ENCODE measurements around the gene RHBDL1. TPM values are rescaled to one million over a fixed set of nuclear protein-coding genes. Genes with fewer than 3 reads are reported as not detected.

RHBDL1 gene
- total and polyA plus RNA-seq, 2 experiments from 2014 or later, result 2.6 to 12.9 TPM

- TF ChIP-seq, protein P1, sequence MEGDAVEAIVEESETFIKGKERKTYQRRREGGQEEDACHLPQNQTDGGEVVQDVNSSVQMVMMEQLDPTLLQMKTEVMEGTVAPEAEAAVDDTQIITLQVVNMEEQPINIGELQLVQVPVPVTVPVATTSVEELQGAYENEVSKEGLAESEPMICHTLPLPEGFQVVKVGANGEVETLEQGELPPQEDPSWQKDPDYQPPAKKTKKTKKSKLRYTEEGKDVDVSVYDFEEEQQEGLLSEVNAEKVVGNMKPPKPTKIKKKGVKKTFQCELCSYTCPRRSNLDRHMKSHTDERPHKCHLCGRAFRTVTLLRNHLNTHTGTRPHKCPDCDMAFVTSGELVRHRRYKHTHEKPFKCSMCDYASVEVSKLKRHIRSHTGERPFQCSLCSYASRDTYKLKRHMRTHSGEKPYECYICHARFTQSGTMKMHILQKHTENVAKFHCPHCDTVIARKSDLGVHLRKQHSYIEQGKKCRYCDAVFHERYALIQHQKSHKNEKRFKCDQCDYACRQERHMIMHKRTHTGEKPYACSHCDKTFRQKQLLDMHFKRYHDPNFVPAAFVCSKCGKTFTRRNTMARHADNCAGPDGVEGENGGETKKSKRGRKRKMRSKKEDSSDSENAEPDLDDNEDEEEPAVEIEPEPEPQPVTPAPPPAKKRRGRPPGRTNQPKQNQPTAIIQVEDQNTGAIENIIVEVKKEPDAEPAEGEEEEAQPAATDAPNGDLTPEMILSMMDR (IDR thresholded peaks at IDR 0.05; ENCODE audit: low read depth, low read length), result no peak
- no peaks in the 10 kb centered on the region for H3K27me3 ChIP-seq
- no peak for DNase-seq (ENCODE audit: low read depth in 1 of 2, low spot score in 1 of 2)
- no peak overlapping the region for H3K4me3 ChIP-seq
- H3K36me3 ChIP-seq, result no peaks in the 10 kb centered on the region
- H3K27ac ChIP-seq, result no peak overlapping the region
- H3K9me3 ChIP-seq (ENCODE audit: low read depth), result no peaks in the 10 kb centered on the region
- H3K4me1 ChIP-seq (ENCODE audit: low read depth), result no peaks in the 10 kb centered on the region
Observed at GRCh38 chr16:657487-657886, 18.0 kb upstream of the RHBDL1 start.

DNA sequence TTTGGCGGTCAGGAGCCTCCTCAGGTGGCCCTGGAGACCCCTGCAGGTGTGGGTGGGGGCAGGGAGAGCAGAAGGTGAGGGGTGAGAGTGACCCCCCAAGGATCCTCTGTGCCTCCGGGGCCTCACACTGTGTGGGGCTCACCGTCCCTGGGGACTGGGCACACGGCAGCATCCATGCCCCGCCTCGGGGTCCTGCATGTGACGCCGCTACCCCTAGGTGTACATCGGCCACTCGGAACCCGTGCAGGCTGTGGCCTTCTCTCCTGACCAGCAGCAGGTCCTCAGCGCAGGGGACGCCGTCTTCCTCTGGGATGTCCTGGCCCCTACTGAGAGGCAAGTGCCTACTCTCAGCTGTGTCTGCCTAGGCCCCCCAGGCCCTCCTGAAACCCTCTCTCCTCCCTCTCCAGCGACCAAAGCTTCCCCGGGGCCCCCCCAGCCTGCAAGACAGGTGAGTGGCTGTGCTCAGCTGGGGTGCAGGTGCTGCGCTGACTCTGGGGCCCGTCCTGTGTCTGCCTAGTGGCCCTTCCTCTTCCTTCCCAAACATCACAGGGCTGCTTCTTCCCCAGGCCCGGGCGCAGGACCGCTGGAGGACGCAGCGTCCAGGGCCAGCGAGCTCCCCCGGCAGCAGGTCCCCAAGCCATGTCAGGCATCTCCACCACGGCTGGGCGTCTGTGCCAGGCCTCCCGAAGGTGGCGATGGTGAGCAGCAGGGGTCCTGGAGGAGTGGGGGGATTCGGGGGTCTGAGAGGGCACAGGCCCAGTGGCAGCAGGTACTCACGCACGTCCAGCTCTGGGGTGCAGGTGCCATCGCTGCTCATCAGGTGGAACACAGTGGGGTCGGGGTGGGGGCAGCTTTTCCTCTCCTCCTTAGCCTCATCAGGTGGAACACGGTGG, 16.5 kb upstream of the RHBDL1 start:
- Histone ChIP-seq H3K4me1 (ENCODE audit: low read depth) (no peaks in the 10 kb centered on the region), H3K27ac (no peak overlapping the region), H3K4me3 (no peak overlapping the region), H3K9me3 (ENCODE audit: low read depth) (no peaks in the 10 kb centered on the region), H3K36me3 (no peaks in the 10 kb centered on the region), H3K27me3 (no peaks in the 10 kb centered on the region)
- TF ChIP-seq, protein P1 (IDR thresholded peaks at IDR 0.05; ENCODE audit: low read depth, low read length), result peak; percentile 15
- no peak for DNase-seq (ENCODE audit: low read depth in 1 of 2, low spot score in 1 of 2)

GRCh38 chr16:659618-660017, 15.9 kb upstream of the RHBDL1 start:
- no peaks in the 10 kb centered on the region for H3K36me3 ChIP-seq
- no peaks in the 10 kb centered on the region for H3K9me3 ChIP-seq (ENCODE audit: low read depth)
- H3K27me3 ChIP-seq, result no peaks in the 10 kb centered on the region
- TF ChIP-seq, protein P1 (IDR thresholded peaks at IDR 0.05; ENCODE audit: low read depth, low read length), result no peak
- H3K4me3 ChIP-seq, result no peak overlapping the region
- no peak for DNase-seq (ENCODE audit: low read depth in 1 of 2, low spot score in 1 of 2)
- no peak overlapping the region for H3K27ac ChIP-seq
- no peaks in the 10 kb centered on the region for H3K4me1 ChIP-seq (ENCODE audit: low read depth)

DNA sequence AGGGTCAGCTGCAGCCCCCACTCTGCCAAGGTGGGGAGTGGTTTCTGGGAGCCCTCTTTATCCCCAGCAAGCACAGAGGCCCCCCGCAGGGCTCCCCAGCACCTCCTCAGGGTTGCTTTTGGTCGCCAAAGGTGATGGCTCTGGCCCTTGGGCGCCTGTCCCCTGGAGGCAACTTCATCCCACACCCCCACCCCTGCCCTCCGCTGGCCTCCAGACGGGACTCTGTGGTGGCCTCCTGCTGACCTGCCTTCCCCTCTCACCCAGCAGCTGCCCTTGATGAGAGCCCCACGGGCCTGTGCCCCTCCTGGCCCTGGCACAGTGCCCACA, 15.4 kb upstream of the RHBDL1 start:
- DNase-seq (ENCODE audit: low read depth in 1 of 2, low spot score in 1 of 2), result no peak
- Histone ChIP-seq H3K27ac (no peak overlapping the region), H3K36me3 (no peaks in the 10 kb centered on the region), H3K27me3 (no peaks in the 10 kb centered on the region), H3K4me3 (no peak overlapping the region), H3K4me1 (ENCODE audit: low read depth) (no peaks in the 10 kb centered on the region), H3K9me3 (ENCODE audit: low read depth) (no peaks in the 10 kb centered on the region)
- TF ChIP-seq, protein P1 (IDR thresholded peaks at IDR 0.05; ENCODE audit: low read depth, low read length), result no peak

GRCh38 chr16:660459-661183, 14.8 kb upstream of the RHBDL1 start:
- no peaks in the 10 kb centered on the region for H3K9me3 ChIP-seq (ENCODE audit: low read depth)
- H3K4me3 ChIP-seq, result no peak overlapping the region
- TF ChIP-seq, protein P1 (IDR thresholded peaks at IDR 0.05; ENCODE audit: low read depth, low read length), result peak; percentile 39
- no peaks in the 10 kb centered on the region for H3K27me3 ChIP-seq
- H3K36me3 ChIP-seq, result no peaks in the 10 kb centered on the region
- DNase-seq (ENCODE audit: low read depth in 1 of 2, low spot score in 1 of 2), result peak; percentile 86 to 96
- H3K4me1 ChIP-seq (ENCODE audit: low read depth), result no peaks in the 10 kb centered on the region
- H3K27ac ChIP-seq, result no peak overlapping the region

Measured in cardiac muscle cell (in vitro differentiated cells and primary cell).